B cell (primary cell): ENCODE data around the gene GCC2. TPM values are rescaled to one million over a fixed set of nuclear protein-coding genes. Genes with fewer than 3 reads are reported as not detected.
A peak's percentile ranks its signal among the peaks of the same experiment; 100 is the strongest.

ENCODE experiments used
- ATAC-seq: fragments of 200-7000 bp; cut with Tn5 transposase; one replicate; pipeline ENCODE4 v1.10.0; 2021; ENCODE audit warnings: low read depth, mild to moderate bottlenecking, moderate number of reproducible peaks, moderate library complexity
- CTCF ChIA-PET: fragments of 350-600 bp; sonication (Branson Sonifier 250); formaldehyde crosslinking; loops from one replicate; lab custom pipeline; 2021; ENCODE audit warnings: antibody characterized with exemption, inconsistent platforms; lab: Charles Lee
- POLR2A ChIA-PET: fragments of 350-600 bp; sonication (Branson Sonifier 250); formaldehyde crosslinking; loops from one replicate; lab custom pipeline; 2021; ENCODE audit warnings: antibody characterized with exemption; lab: Charles Lee
- DNase-seq: peaks from one replicate; pipeline ENCODE4 v3.0.0; 2013
- H2AFZ ChIP-seq: 2 replicates; pipeline ENCODE4 v1.6.1; 2012; ENCODE audit warnings: mild to moderate bottlenecking, low read depth, low read length; ENCODE audit not compliant: insufficient read depth, poor library complexity, severe bottlenecking
- H3K27ac ChIP-seq, 2 donors: 1 replicate in 1 of 2; 2 replicates in 1 of 2; pipeline ENCODE4 v1.5.1; 2012 to 2013; ENCODE audit warnings: low read length in 2 of 2, mild to moderate bottlenecking in 2 of 2, moderate library complexity in 1 of 2
- H3K27me3 ChIP-seq, 4 experiments: fragments of 200-600 bp in 1 of 4; sonication (generic) in 1 of 4; replicated peaks in 1 of 4; 1 replicate in 2 of 4; 2 replicates in 2 of 4; pipeline versions ENCODE4 v1.6.1 to v1.7.0; 2013 to 2016; ENCODE audit warnings: low read length in 3 of 4, mild to moderate bottlenecking in 2 of 4, mixed read lengths in 1 of 4, moderate library complexity in 1 of 4; ENCODE audit not compliant: insufficient read depth in 4 of 4, control insufficient read depth in 3 of 4; ENCODE audit errors: control extremely low read depth in 1 of 4
- H3K36me3 ChIP-seq, 2 experiments: replicated peaks in 1 of 2; 1 replicate in 1 of 2; 2 replicates in 1 of 2; pipeline versions ENCODE4 v1.6.1 to v1.7.1; 2013; ENCODE audit warnings: low read length in 1 of 2; ENCODE audit not compliant: insufficient read depth in 2 of 2, control insufficient read depth in 1 of 2; ENCODE audit errors: control extremely low read depth in 1 of 2, extremely low read depth in 1 of 2
- H3K4me1 ChIP-seq, 2 donors: fragments of 200-600 bp in 1 of 2; sonication (generic) in 1 of 2; 1 replicate in 1 of 2; 2 replicates in 1 of 2; pipeline versions ENCODE4 v1.5.1 to v1.6.1; 2013 to 2017; ENCODE audit warnings: low read length in 2 of 2; ENCODE audit not compliant: control insufficient read depth in 2 of 2, insufficient read depth in 2 of 2
- H3K4me2 ChIP-seq: replicated peaks from 2 replicates; pipeline ENCODE3; 2012; ENCODE audit warnings: mild to moderate bottlenecking, low read depth, low read length; ENCODE audit not compliant: poor library complexity, severe bottlenecking
- H3K4me3 ChIP-seq, 5 experiments: fragments of 200-600 bp in 1 of 5; sonication (generic) in 1 of 5; 1 replicate in 3 of 5; 2 replicates in 2 of 5; pipeline versions ENCODE4 v1.5.1 to v1.7.0; 2011 to 2016; ENCODE audit warnings: low read length in 4 of 5, mild to moderate bottlenecking in 4 of 5, low read depth in 2 of 5, control low read depth in 1 of 5, moderate library complexity in 1 of 5; ENCODE audit not compliant: insufficient read depth in 1 of 5; ENCODE audit errors: control extremely low read depth in 1 of 5, extremely low read depth in 1 of 5
- H3K79me2 ChIP-seq: fragments of 200-600 bp; sonication (generic); one replicate; pipeline ENCODE4 v1.6.0; 2016; ENCODE audit warnings: low read length; ENCODE audit not compliant: control insufficient read depth, insufficient read depth
- H3K9ac ChIP-seq: fragments of 200-600 bp; sonication (generic); 2 replicates; pipeline ENCODE4 v1.6.1; 2017; ENCODE audit warnings: mild to moderate bottlenecking, low read length, moderate library complexity
- H3K9me3 ChIP-seq, 3 donors: one replicate each; pipeline versions ENCODE4 v1.6.1 to v1.7.1; 2013; ENCODE audit warnings: low read length in 2 of 3; ENCODE audit not compliant: control insufficient read depth in 2 of 3, insufficient read depth in 1 of 3; ENCODE audit errors: control extremely low read depth in 1 of 3
- H4K20me1 ChIP-seq: 2 replicates; pipeline ENCODE4 v1.6.0; 2012; ENCODE audit warnings: mild to moderate bottlenecking, low read length; ENCODE audit not compliant: insufficient read depth, control insufficient read depth, poor library complexity, severe bottlenecking
- H3K27ac Mint-ChIP-seq: one replicate; pipeline ENCODE4 v1.8.0; 2021; ENCODE audit warnings: mixed read lengths
- H3K27me3 Mint-ChIP-seq: one replicate; pipeline ENCODE4 v1.8.0; 2021; ENCODE audit warnings: mixed read lengths
- H3K4me1 Mint-ChIP-seq: one replicate; pipeline ENCODE4 v1.8.0; 2021; ENCODE audit warnings: mixed read lengths
- H3K4me3 Mint-ChIP-seq: one replicate; pipeline ENCODE4 v1.8.0; 2021; ENCODE audit warnings: mixed read lengths
- H3K9me3 Mint-ChIP-seq: one replicate; pipeline ENCODE4 v1.8.0; 2022; ENCODE audit warnings: mixed read lengths; ENCODE audit not compliant: insufficient read depth
- EZH2 ChIP-seq: IDR thresholded peaks from 2 replicates; pipeline ENCODE4 v1.6.1; 2012; ENCODE audit warnings: borderline replicate concordance, low read depth, mild to moderate bottlenecking, moderate library complexity, low read length; ENCODE audit not compliant: insufficient read depth, poor library complexity, severe bottlenecking
- WGBS: methylation state at CpG from one replicate; pipeline ENCODE4 v1.1.5; 2013; ENCODE audit warnings: missing lambda C conversion rate; ENCODE audit not compliant: insufficient coverage; 5-methylcytosine and 5-hydroxymethylcytosine counted together
- intact Hi-C: fragments of 100-400 bp; cut with micrococcal nuclease; formaldehyde crosslinking; loops from one replicate; pipeline ENCODE4 v1.10.0; 2022
- polyA plus RNA-seq: library from polyadenylated mRNA; depleted of rRNA; stranded (reverse); fragments of >200 nt; gene quantifications from 2 replicates; pipeline ENCODE4 v1.2.3, GENCODE V29; 2012
- total RNA-seq, 2 donors: library from RNA; stranded (reverse); fragments of 120-200 nt in 1 of 2; gene quantifications; 1 replicate in 1 of 2; 2 replicates in 1 of 2; pipeline versions ENCODE4 v1.2.3 to v1.2.4, GENCODE V29; 2013 to 2022
- TF ChIP-seq, protein P1 (sequence below): fragments of 200-600 bp; IDR thresholded peaks from one replicate; pipeline ENCODE4 v1.8.0; 2022; ENCODE audit warnings: antibody characterized with exemption, mild to moderate bottlenecking

GCC2 gene
- total and polyA plus RNA-seq, 2 donors (not counting 1 experiment from before 2014, with no cell fraction given) = 12.3 to 87.9 TPM

DNA sequence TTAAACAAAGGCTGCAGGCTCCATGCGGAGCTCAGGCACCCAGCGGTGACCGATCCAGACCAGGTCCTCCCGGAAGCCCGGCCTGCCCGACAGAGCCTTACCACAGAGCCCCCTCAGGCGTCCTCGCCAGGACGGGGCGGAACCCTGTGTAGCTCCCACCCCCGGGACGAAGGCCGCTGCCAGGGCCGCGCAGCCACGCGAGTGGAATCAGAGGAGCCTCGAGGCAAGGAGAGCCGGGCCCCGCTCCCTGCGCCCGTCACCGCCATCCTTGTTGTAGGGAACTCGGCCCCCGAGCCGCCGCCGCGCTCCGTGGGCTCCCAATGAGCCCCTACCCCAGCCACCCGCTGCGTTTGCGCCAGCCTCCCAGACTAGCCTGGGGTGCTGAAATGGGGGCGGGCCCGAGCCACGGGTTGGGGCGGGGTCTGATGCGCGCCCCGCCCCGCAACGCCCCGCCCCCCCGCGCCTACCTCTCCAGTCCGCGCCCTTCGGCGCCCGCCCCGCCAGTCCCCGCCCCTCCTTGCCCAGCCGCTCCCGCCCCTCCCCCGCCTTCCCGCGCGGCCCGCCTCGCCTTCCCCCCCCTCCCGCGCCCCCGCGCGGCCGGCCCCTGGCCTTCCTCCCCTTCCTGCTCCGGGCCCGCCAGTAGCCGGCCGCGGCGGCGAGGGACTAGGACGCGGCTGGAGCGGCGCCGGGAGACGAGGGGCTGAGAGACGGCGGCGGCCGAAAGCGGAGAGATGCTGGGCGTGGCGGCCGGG, 85.0 kb downstream of the GCC2 start, which contains the start of gene LIMS1:
TSS of gene LIMS1 (plus strand) at position 639 of the 752 bp plus-strand sequence. CDS start at position 732, 93 bp downstream.
- Histone ChIP-seq H3K27ac (peak within 1 kb of the TSS; percentile 65 to 69), H3K9ac (peak within 1 kb of the TSS; percentile 89), H2AFZ (peak within 1 kb of the TSS; percentile 96), H3K27me3 (no peaks in the 10 kb centered on the region), H3K4me2 (peak within 1 kb of the TSS; percentile 94), H3K9me3 (no peaks in the 10 kb centered on the region), H3K79me2 (peaks cover 38% of the 10 kb centered on the region), H3K36me3 (no peaks in the 10 kb centered on the region), H4K20me1 (no peaks in the 10 kb centered on the region), H3K4me1 (peaks cover 8 to 19% of the 10 kb centered on the region in 2 donors), H3K4me3 (peak within 1 kb of the TSS; percentile 72 to 95 (median 85))
- Mint-ChIP-seq H3K4me1 (peaks cover 30% of the 10 kb centered on the region), H3K27me3 (no peaks in the 10 kb centered on the region), H3K27ac (peak within 1 kb of the TSS; percentile 94), H3K4me3 (peak within 1 kb of the TSS; percentile 98), H3K9me3 (no peaks in the 10 kb centered on the region)
- WGBS = under 1% methylated on average over 69 of the region's 87 CpGs
- DNase-seq (peak; percentile 91), ATAC-seq (peak; percentile 92)
- POLR2A ChIA-PET = interaction anchor here (1.0 to 1.2 kb wide), 2 partner anchors 8 to 85 kb away, joined by 4 read pairs; partner anchors contain the start of gene GCC2
- TF ChIP-seq EZH2 = no peak
- intact Hi-C loops = loop anchor here (1.0 to 5.0 kb wide), 4 partner anchors 58 to 252 kb away; partner anchors contain the start of genes CCDC138, GCC2 and RANBP2
- CTCF ChIA-PET = interaction anchor here (0.9 to 3.2 kb wide), 4 partner anchors 50 to 102 kb away, joined by 3 to 9 read pairs (median 6); partner anchors contain the start of gene GCC2

- H3K27ac ChIP-seq = peak overlapping the region in 1 of 2 donors; percentile 52
- Mint-ChIP-seq H3K27me3 (no peaks in the 10 kb centered on the region), H3K4me1 (peaks cover 30% of the 10 kb centered on the region), H3K27ac (peak overlapping the region; percentile 94), H3K9me3 (no peaks in the 10 kb centered on the region), H3K4me3 (peak overlapping the region; percentile 98)
- POLR2A ChIA-PET = no interaction called here
- TF ChIP-seq, protein P1, sequence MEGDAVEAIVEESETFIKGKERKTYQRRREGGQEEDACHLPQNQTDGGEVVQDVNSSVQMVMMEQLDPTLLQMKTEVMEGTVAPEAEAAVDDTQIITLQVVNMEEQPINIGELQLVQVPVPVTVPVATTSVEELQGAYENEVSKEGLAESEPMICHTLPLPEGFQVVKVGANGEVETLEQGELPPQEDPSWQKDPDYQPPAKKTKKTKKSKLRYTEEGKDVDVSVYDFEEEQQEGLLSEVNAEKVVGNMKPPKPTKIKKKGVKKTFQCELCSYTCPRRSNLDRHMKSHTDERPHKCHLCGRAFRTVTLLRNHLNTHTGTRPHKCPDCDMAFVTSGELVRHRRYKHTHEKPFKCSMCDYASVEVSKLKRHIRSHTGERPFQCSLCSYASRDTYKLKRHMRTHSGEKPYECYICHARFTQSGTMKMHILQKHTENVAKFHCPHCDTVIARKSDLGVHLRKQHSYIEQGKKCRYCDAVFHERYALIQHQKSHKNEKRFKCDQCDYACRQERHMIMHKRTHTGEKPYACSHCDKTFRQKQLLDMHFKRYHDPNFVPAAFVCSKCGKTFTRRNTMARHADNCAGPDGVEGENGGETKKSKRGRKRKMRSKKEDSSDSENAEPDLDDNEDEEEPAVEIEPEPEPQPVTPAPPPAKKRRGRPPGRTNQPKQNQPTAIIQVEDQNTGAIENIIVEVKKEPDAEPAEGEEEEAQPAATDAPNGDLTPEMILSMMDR = no peak
- TF ChIP-seq EZH2 = no peak
- H3K4me3 ChIP-seq = peak overlapping the region; percentile 48 to 95 (median 70)
- CTCF ChIA-PET = interaction anchor here (0.8 to 3.2 kb wide), 3 partner anchors 31 to 86 kb away, joined by 3 to 9 read pairs (median 5); partner anchors contain the start of gene GCC2
- H3K36me3 ChIP-seq = no peaks in the 10 kb centered on the region
- intact Hi-C loops = loop anchor here (1.0 to 5.0 kb wide), 4 partner anchors 58 to 252 kb away; partner anchors contain the start of genes CCDC138, GCC2 and RANBP2
- H3K27me3 ChIP-seq = no peaks in the 10 kb centered on the region
- H3K4me2 ChIP-seq = peak overlapping the region; percentile 94
- H2AFZ ChIP-seq = peak overlapping the region; percentile 80
- H3K9ac ChIP-seq = peak overlapping the region; percentile 65
- peaks cover 8 to 19% of the 10 kb centered on the region in 2 donors for H3K4me1 ChIP-seq
- peaks cover 39% of the 10 kb centered on the region for H3K79me2 ChIP-seq
- WGBS = under 1% methylated on average over 47 of the region's 57 CpGs
- H3K9me3 ChIP-seq = no peaks in the 10 kb centered on the region
- ATAC-seq (peak; percentile 23), DNase-seq (no peak)
- H4K20me1 ChIP-seq = no peaks in the 10 kb centered on the region
Measured at GRCh38 chr2:108534584-108535356, 85.8 kb downstream of the GCC2 start.
